ENCODE results near the gene NUDT17.

GRCh38 chr1:145826030-145826429 lies 19.4 kb upstream of the NUDT17 start:
- TF ChIP-seq EZH2 (IDR thresholded peaks at IDR 0.05; ENCODE audit: low read length), result no peak
- TF ChIP-seq CTCF (optimal IDR thresholded peaks at IDR 0.05 in 1 of 3, IDR thresholded peaks at IDR 0.05 in 1 of 3, conservative IDR thresholded peaks at IDR 0.05 in 1 of 3; ENCODE audit: extremely low read depth in 1 of 3, insufficient read depth in 2 of 3, low read length in 3 of 3), result no peak
